DMS53 (cell line): Measurements from ENCODE around the gene DOK7.

ENCODE experiments used
- DNase-seq: peaks from one replicate; lab custom pipeline; 2025; lab: John Stamatoyannopoulos, UW

DOK7 gene

GRCh38 chr4:3462790-3463415 lies at the start of gene DOK7:
TSS of gene DOK7 (plus strand) at chr4:3463306. CDS start at chr4:3463376, 70 bp downstream.
- peak; percentile 67 for DNase-seq

- no peak for DNase-seq
Observed at GRCh38 chr4:3413675-3414420, 49.3 kb upstream of the DOK7 start.

- no peak for DNase-seq
Observed at GRCh38 chr4:3414421-3415279, 48.5 kb upstream of the DOK7 start.

GRCh38 chr4:3415471-3416141 lies 47.5 kb upstream of the DOK7 start:
- no peak for DNase-seq

GRCh38 chr4:3416270-3416669 lies 46.8 kb upstream of the DOK7 start:
- DNase-seq: no peak

- no peak for DNase-seq
Observed at GRCh38 chr4:3416821-3417221, 46.3 kb upstream of the DOK7 start.

- no peak for DNase-seq
Observed at GRCh38 chr4:3417448-3417847, 45.7 kb upstream of the DOK7 start.

GRCh38 chr4:3418029-3418762 lies 44.9 kb upstream of the DOK7 start:
- DNase-seq: peak; percentile 45

GRCh38 chr4:3419836-3420605 lies 43.1 kb upstream of the DOK7 start:
- DNase-seq: no peak

- DNase-seq: no peak
Observed at GRCh38 chr4:3420606-3420955, 42.5 kb upstream of the DOK7 start.

GRCh38 chr4:3420956-3421355 lies 42.1 kb upstream of the DOK7 start:
- no peak for DNase-seq

GRCh38 chr4:3421470-3421869 lies 41.6 kb upstream of the DOK7 start:
- DNase-seq: no peak

- DNase-seq: no peak
Observed at GRCh38 chr4:3422241-3422801, 40.8 kb upstream of the DOK7 start.

GRCh38 chr4:3422808-3423297 lies 40.3 kb upstream of the DOK7 start:
- DNase-seq: no peak

GRCh38 chr4:3423406-3423805 lies 39.7 kb upstream of the DOK7 start:
- no peak for DNase-seq

GRCh38 chr4:3423952-3424351 lies 39.2 kb upstream of the DOK7 start:
- no peak for DNase-seq

- no peak for DNase-seq
Observed at GRCh38 chr4:3424522-3425095, 38.5 kb upstream of the DOK7 start.

- DNase-seq: no peak
Observed at GRCh38 chr4:3426465-3427133, 36.5 kb upstream of the DOK7 start.

GRCh38 chr4:3427134-3427476 lies 36.0 kb upstream of the DOK7 start:
- no peak for DNase-seq
